Heart right ventricle (tissue), 16 donors: Measurements from ENCODE around the gene CABCOCO1. TPM values are rescaled to one million over a fixed set of nuclear protein-coding genes. Genes with fewer than 3 reads are reported as not detected.

Experiments used
- ATAC-seq, 8 donors: fragments of 200-7000 bp; cut with Tn5 transposase; one replicate each; pipeline ENCODE4 v1.9.1; 2020; ENCODE audit warnings: mild to moderate bottlenecking in 8 of 8, moderate library complexity in 8 of 8, moderate number of reproducible peaks in 1 of 8
- DNase-seq, 2 donors: peaks; one replicate each; pipeline ENCODE4 v3.0.0-alpha.2; 2020
- H3K27ac ChIP-seq, 10 donors: fragments of 200-600 bp; sonication (generic) in 2 of 10; one replicate each; pipeline versions ENCODE4 v1.5.0 to v1.8.0; 2020 to 2022; ENCODE audit warnings: mild to moderate bottlenecking in 3 of 10
- H3K27me3 ChIP-seq, 7 donors: fragments of 200-600 bp; one replicate each; pipeline ENCODE4 v1.8.0; 2021 to 2022; ENCODE audit warnings: mild to moderate bottlenecking in 2 of 7
- H3K36me3 ChIP-seq, 9 donors: fragments of 200-600 bp; sonication (generic) in 1 of 9; one replicate each; pipeline versions ENCODE4 v1.5.0 to v1.8.0; 2020 to 2022; ENCODE audit warnings: mild to moderate bottlenecking in 2 of 9
- H3K4me1 ChIP-seq, 9 donors: fragments of 200-600 bp; sonication (generic) in 1 of 9; one replicate each; pipeline versions ENCODE4 v1.5.0 to v1.8.0; 2020 to 2022; ENCODE audit warnings: mild to moderate bottlenecking in 4 of 9
- H3K4me3 ChIP-seq, 10 donors: fragments of 200-600 bp; sonication (generic) in 2 of 10; one replicate each; pipeline versions ENCODE4 v1.5.0 to v1.8.0; 2020 to 2022; ENCODE audit warnings: mild to moderate bottlenecking in 7 of 10, moderate library complexity in 2 of 10
- H3K9me3 ChIP-seq, 11 donors: fragments of 200-600 bp in 10 of 11; sonication (generic) in 2 of 11; one replicate each; pipeline versions ENCODE4 v1.5.0 to v1.8.0; 2013 to 2022; ENCODE audit warnings: mild to moderate bottlenecking in 2 of 11, control low read depth in 1 of 11, moderate library complexity in 1 of 11
- CTCF ChIP-seq, 9 donors: fragments of 200-600 bp; sonication (generic) in 2 of 9; IDR thresholded peaks; one replicate each; pipeline versions ENCODE4 v1.5.0 to v1.8.0; 2021 to 2022; ENCODE audit warnings: antibody characterized with exemption in 9 of 9, mild to moderate bottlenecking in 5 of 9, moderate library complexity in 1 of 9
- WGBS, 2 donors: extraction: QIAGEN DNeasy Blood & Tissue Kit; methylation state at CpG; one replicate each; pipeline ENCODE4 v1.1.7; 2013; ENCODE audit warnings: inconsistent platforms in 1 of 2; 5-methylcytosine and 5-hydroxymethylcytosine counted together
- intact Hi-C, 10 donors: fragments of 100-400 bp; cut with DNase I; formaldehyde crosslinking; loops; one replicate each; pipeline versions ENCODE4 v1.11.1 to v1.14.2; 2022
- long read RNA-seq, 3 donors: library from polyadenylated mRNA; unstranded; transcript quantifications; one replicate each; pipeline ENCODE4 v2.0.0, GENCODE V29; 2020 to 2021
- polyA plus RNA-seq, 2 donors: library from polyadenylated mRNA; stranded (reverse); fragments of 200-250 nt; gene quantifications; one replicate each; pipeline ENCODE4 v1.2.3, GENCODE V29; 2013
- total RNA-seq, 10 donors: library from RNA; stranded (reverse); fragmentation: NEBNext Ultra II Directional in 3 of 10; extraction: Animal tissue kit (Norgen Biotek cat#: 25700) in 3 of 10; gene quantifications; one replicate each; pipeline versions ENCODE4 v1.2.1 to v1.2.4, GENCODE V29; 2021 to 2023
- donor health status: Arrhythmogenic right ventricular cardiomyopathy.
- donor health status: ischemic (EF 13 %, LVEDD 7.1; RV severe dilation, severe dysfunction).
- donor health status: healthy with polysubstance abuse.
- donor health status: DM: no; HTN: yes; CAD: no.
- donor health status: DM: no; HTN: no; CAD: no.
- donor health status: ischemic (EF 25% LVEDD 6.9; RV normal size, moderate dysfunction).
- donor health status: ischemic (EF 25% LVEDD 5.7; RV mildly dilated, moderate dysfunction).
- donor health status: healthy.
- donor health status: DM: yes; HTN: yes; CAD: no.
- donor health status: Ischemic cardiomyopathy.
- donor health status: ischemic (EF 35%, LVEDD 5.7; RV mildly dilated, moderate dysfunction).
- donor health status: nonischemic (EF 11% LVEDD 7.7; RV severe dilation, severe dysfunction).
- donor health status: DM: yes; HTN: yes; CAD: no.
- donor health status: PGD.
- donor health status: ischemic (EF 29% LVEDD 5.4; RV normal size, mild dysfunction).
- donor health status: nonischemic (EF 23%, LVEDD 6.1; RV moderate dilation, normal function).

Gene CABCOCO1, protein sequence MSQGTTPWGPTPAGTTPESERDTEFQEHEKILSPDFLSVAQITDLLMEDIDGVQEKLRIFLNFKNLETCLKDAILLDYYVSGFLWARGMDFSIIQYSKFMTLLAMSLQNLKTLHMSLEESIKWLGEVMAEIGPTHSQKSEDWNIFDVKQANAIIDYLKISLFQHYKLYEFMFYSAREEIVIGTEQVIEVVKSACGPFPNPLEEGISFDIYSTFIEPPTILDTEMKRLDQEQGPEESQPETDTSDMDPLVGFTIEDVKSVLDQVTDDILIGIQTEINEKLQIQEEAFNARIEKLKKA
- total RNA-seq (not detected), polyA plus RNA-seq (under 1 TPM; 0.03 to 0.15 TPM)
- long read RNA-seq, donor 1 = 0 reads
- long read RNA-seq, donor 2 = 0 reads
- long read RNA-seq, donor 3 = 0 reads

DNA sequence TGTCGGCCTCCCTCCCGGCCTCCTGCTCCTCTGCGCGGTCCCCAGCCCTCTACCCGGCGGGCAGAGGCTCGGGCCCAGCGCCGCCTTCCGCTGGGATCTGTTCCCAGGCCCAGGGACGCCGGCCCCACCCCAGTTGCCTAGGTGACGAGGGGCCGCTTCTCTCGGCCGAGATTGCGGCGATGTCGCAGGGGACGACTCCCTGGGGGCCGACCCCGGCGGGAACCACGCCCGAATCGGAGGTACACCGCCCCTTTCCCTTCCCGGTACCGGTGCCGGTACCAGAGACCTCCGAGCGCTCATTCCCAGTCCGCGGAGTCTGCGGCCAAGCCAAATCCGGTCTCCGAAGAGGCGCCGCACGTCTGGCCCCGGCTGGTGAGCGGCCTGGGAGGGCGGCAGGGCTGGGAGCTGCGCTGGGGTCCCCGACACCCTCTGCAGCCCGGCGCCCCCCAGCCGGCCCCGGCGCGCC, at the start of gene CABCOCO1:
TSS of gene CABCOCO1 (plus strand) at position 136 of the 466 bp plus-strand sequence. CDS start at position 180, 44 bp downstream.
- H3K4me1 ChIP-seq = peaks cover 0 to 21% (median 4%) of the 10 kb centered on the region in 9 donors
- intact Hi-C loops = loop anchor here in 1 of 10 donors (2.0 to 10.0 kb wide), 2 partner anchors 20 to 228 kb away; no protein-coding TSS in a partner anchor
- ATAC-seq = peak; percentile 87 to 99 (median 96)
- H3K9me3 ChIP-seq = no peaks in the 10 kb centered on the region
- H3K4me3 ChIP-seq = peak within 1 kb of the TSS; percentile 32 to 68 (median 60)
- H3K27ac ChIP-seq = peak within 1 kb of the TSS in 9 of 10 donors; percentile 34 to 69 (median 56)
- peaks cover 0 to 31% (median 0%) of the 10 kb centered on the region in 7 donors for H3K27me3 ChIP-seq
- WGBS, 2 donors = 1 to 2% methylated on average over 51 of the region's 51 CpGs
- no peaks in the 10 kb centered on the region for H3K36me3 ChIP-seq
- DNase-seq = peak; percentile 53 to 75
- TF ChIP-seq CTCF (IDR thresholded peaks at IDR 0.05) = peak in 3 of 9 donors; percentile 35 to 44 (median 40)

DNA sequence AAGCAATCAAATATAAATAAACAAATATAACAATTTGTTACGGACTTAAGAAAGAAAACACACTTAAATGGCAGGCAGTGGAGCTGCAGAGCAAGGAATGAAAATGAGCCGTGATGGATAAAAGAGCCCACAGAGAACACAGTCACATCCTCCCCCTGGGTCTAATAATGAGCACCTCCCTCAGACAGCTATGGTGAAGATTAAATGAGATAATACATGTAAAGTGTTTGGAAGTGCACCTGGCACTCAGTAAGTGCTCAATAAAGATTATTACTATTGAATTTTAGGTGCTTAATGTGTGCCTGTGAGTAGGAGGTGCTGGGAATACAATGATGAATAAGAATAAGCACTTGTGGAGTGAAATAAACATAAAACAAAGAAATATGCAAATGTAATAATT, 49.1 kb upstream of the CABCOCO1 start:
- no peak for DNase-seq
- peaks cover 0 to 7% (median 0%) of the 10 kb centered on the region in 9 donors for H3K4me1 ChIP-seq
- intact Hi-C loops = no loop called here
- no peaks in the 10 kb centered on the region for H3K36me3 ChIP-seq
- H3K9me3 ChIP-seq = no peaks in the 10 kb centered on the region
- no peak overlapping the region for H3K4me3 ChIP-seq
- no peak for ATAC-seq
- H3K27me3 ChIP-seq = no peaks in the 10 kb centered on the region
- WGBS, 2 donors = 95 to 98% methylated on average over 2 of the region's 2 CpGs
- H3K27ac ChIP-seq = no peak overlapping the region
- no peak for TF ChIP-seq CTCF (IDR thresholded peaks at IDR 0.05)

DNA sequence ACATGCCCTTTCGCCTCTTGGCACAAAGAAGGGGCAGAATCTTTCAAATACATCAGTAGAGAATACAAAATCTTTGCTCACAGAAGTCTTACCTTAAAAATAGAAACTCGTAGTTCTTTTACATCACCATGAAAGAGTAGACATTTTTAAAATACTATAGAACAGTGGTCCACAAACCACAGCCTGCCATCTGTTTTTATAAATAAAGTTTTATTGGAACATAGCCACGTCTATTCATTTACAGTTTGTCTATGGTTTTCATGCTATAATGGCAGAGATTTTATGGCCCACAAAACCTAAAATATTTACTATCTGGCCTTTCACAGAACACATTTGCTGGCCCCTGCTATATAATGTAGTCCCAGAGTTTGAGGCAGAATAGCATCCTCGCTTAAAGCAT, 46.1 kb upstream of the CABCOCO1 start:
- Histone ChIP-seq H3K36me3 (no peaks in the 10 kb centered on the region), H3K4me3 (no peak overlapping the region), H3K9me3 (no peaks in the 10 kb centered on the region), H3K27ac (no peak overlapping the region), H3K4me1 (peaks cover 0 to 13% (median 0%) of the 10 kb centered on the region in 9 donors), H3K27me3 (peaks cover 0 to 20% (median 0%) of the 10 kb centered on the region in 7 donors)
- intact Hi-C loops = no loop called here
- DNase-seq = no peak
- 82 to 93% methylated on average over 4 of the region's 4 CpGs for WGBS, 2 donors
- TF ChIP-seq CTCF (IDR thresholded peaks at IDR 0.05) = no peak
- ATAC-seq = no peak

DNA sequence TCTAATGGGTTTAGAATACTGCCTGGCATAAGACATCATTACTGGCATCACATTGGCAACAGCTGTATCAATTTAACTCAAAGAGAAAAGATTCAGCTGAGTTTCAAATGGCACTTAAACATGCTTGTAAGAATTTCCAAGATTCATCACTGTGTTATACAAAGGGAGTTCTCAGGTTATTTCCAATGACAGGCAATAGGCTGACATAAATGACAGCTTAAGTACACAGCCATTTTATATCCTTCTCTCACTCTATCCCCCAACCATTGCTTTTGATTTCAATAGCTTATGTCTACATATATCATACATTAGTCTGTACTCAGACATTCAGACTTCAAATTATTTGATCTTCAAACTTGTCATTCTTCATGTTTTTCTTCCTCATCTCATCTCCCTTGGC, 45.5 kb upstream of the CABCOCO1 start:
- DNase-seq = no peak

More for the DNA sequence above, 45.5 kb upstream of the CABCOCO1 start:
- H3K9me3 ChIP-seq = no peaks in the 10 kb centered on the region
- H3K36me3 ChIP-seq = no peaks in the 10 kb centered on the region
- no peak overlapping the region for H3K4me3 ChIP-seq
- intact Hi-C loops = no loop called here
- ATAC-seq = no peak
- peaks cover 0 to 24% (median 0%) of the 10 kb centered on the region in 7 donors for H3K27me3 ChIP-seq
- TF ChIP-seq CTCF (IDR thresholded peaks at IDR 0.05) = no peak
- peaks cover 0 to 10% (median 0%) of the 10 kb centered on the region in 9 donors for H3K4me1 ChIP-seq
- H3K27ac ChIP-seq = no peak overlapping the region
